Activated effector memory CD4-positive, alpha-beta T cell treated with Interleukin-2 at 50 U/mL for 16 hours (primary cell): ENCODE measurements around the gene CLTCL1.

Source experiments
- DNase-seq: peaks from one replicate; pipeline ENCODE4 v3.0.0-alpha.2; 2020

CLTCL1 gene

GRCh38 chr22:19193879-19194278 lies 97.6 kb downstream of the CLTCL1 start:
- no peak for DNase-seq

GRCh38 chr22:19187716-19188563 lies 103.6 kb downstream of the CLTCL1 start:
- no peak for DNase-seq

- no peak for DNase-seq
Observed at GRCh38 chr22:19184276-19184997, 107.1 kb downstream of the CLTCL1 start.

GRCh38 chr22:19183216-19183615 lies 108.3 kb downstream of the CLTCL1 start:
- no peak for DNase-seq

- no peak for DNase-seq
Observed at GRCh38 chr22:19182472-19183157, 108.9 kb downstream of the CLTCL1 start.

GRCh38 chr22:19181786-19182471 lies 109.6 kb downstream of the CLTCL1 start:
- DNase-seq: no peak

GRCh38 chr22:19180740-19181410 lies 110.6 kb downstream of the CLTCL1 start:
- no peak for DNase-seq

GRCh38 chr22:19180234-19180633 lies 111.3 kb downstream of the CLTCL1 start:
- no peak for DNase-seq

GRCh38 chr22:19179497-19180048 lies 111.9 kb downstream of the CLTCL1 start:
- peak; percentile 22 for DNase-seq

GRCh38 chr22:19178657-19179496 lies 112.6 kb downstream of the CLTCL1 start, which contains the start of gene SLC25A1:
SLC25A1 (minus strand) TSS chr22:19178736; CDS start chr22:19178673, 63 bp downstream.
- peak; percentile 68 for DNase-seq

GRCh38 chr22:19178065-19178656 lies 113.4 kb downstream of the CLTCL1 start:
- DNase-seq: peak; percentile 47

GRCh38 chr22:19177164-19178064 lies 114.1 kb downstream of the CLTCL1 start:
- no peak for DNase-seq

- no peak for DNase-seq
Observed at GRCh38 chr22:19176732-19177131, 114.8 kb downstream of the CLTCL1 start.

GRCh38 chr22:19176175-19176643 lies 115.3 kb downstream of the CLTCL1 start:
- no peak for DNase-seq

GRCh38 chr22:19175602-19176174 lies 115.8 kb downstream of the CLTCL1 start:
- no peak for DNase-seq

- no peak for DNase-seq
Observed at GRCh38 chr22:19175026-19175601, 116.4 kb downstream of the CLTCL1 start.

- DNase-seq: no peak
Observed at GRCh38 chr22:19174106-19175025, 117.2 kb downstream of the CLTCL1 start.
